ENCODE data around the gene RNF223.
"Not testable (repeated sequence)": the region's sequence is repeated elsewhere in the genome, so short reads cannot be mapped to it uniquely, and the experiment has no call there.

RNF223 gene

DNA sequence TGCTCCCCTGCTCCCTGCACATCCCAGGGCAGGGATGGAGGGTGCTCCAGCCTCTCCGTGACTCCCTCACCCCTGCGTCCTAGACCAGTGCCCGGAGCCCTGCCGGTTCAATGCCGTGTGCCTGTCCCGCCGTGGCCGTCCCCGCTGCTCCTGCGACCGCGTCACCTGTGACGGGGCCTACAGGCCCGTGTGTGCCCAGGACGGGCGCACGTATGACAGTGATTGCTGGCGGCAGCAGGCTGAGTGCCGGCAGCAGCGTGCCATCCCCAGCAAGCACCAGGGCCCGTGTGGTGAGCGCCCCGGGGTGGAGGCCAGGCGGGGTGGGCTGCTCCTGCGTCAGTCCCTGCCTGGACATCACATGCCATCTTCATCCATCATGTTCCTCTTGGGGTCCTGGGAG, 32.2 kb downstream of the RNF223 start:
- DNase-seq: no peak

DNA sequence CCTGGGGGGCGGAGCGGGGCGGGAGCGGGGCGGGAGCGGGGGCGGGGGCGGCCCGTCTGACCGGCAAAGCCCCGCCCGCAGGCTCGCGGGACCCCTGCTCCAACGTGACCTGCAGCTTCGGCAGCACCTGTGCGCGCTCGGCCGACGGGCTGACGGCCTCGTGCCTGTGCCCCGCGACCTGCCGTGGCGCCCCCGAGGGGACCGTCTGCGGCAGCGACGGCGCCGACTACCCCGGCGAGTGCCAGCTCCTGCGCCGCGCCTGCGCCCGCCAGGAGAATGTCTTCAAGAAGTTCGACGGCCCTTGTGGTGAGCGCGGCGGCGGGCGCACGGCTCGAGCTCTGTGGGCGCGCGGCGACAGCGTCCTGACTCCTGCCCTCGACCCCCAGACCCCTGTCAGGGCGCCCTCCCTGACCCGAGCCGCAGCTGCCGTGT, 33.0 kb downstream of the RNF223 start:
- no peak for DNase-seq

DNA sequence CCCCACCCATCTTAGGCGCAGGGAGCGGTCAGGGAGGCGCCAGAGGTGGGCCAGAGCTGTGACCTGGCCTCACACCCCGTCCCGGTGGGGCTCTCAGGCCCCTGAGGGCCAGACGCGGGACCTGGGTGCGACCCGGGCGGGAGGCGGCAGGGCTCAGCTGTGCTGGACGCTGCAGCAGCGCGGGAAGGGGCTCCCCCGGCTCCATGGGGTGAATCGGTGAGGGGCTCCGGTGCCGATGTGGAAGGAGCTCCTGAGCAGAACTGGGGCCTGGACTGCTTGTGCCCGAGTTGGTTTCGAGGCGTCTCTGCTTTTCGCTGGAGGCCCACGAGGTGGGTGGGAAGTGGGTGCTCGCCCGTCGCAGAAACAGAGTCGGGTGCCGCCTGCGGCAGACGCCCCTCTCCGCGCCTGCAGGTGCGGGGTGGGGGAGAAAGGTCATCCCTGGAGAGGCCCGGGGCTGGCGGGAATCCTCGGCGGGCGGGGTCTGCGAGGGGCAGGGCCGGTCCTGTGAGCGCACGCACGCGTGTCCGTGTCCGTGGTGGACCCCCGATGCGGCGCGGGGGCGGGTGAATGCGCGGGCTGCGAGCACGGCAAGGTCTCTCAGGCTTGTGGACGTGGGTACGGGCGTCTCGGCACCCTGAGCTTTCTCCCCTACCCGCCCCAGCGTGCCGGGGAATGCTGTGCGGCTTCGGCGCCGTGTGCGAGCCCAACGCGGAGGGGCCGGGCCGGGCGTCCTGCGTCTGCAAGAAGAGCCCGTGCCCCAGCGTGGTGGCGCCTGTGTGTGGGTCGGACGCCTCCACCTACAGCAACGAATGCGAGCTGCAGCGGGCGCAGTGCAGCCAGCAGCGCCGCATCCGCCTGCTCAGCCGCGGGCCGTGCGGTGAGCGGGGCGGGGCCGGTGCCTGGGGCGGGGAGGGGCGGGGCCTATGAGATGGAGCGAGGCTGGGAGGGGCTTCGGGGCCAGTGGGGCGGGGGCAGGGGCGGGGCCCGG, 33.8 kb downstream of the RNF223 start:
- no peak for DNase-seq

DNA sequence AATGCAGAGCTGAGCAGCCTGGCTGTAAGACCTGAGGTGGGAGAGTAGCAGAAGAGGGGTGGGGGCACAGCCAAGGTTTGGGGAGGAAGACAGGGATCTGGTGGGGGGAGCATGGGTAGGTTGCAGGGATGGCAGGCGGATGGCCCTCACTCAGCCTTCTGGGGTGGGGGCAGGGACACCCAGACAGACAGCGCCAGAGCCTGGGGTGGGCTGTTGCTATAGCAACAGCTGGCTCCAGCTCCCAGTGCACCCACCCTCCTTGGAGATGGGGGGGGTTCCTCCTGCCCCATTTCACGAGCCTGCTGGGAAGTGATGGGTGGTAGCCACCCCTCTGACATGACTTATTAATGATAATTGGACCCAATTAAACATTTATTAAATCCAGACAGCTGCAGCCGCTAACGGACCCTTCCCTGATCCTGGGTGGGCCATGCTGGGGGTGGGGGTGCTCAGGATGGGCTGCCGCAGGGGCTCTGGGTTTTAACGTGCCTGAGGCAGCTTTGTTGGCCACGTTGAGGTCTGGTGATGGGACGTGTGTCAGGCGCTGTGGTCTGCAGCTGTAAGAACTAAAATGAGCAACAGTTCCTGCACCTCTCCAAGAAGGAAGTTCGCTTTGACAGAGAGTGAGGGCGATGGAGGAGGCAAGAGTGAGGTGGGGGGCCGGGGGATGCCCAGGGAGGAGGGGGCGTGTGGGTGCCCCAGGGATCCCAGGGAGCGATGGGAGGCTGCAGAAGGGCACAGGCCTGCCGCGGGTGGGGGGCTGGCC, 34.8 kb downstream of the RNF223 start:
- DNase-seq: no peak

DNA sequence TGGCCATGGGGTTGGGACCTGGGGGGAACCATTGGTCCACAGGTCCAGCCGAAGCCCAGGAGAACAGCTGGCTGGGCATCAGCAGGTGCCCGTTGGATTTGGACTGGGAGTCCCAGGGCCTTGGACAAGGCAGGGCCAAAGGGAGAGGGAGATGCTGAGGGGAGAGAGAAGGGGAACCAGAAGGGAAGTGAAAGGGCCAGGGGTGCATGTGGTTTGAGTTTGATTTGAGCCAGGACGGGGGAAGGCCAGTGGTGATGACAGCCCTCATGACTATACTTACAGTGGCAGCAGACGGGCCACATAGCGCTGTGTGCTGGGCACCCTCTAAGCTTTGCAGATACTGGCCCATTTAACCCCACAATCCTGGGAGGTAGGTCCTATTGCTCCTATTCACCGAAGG, 35.4 kb downstream of the RNF223 start:
- no peak for DNase-seq

DNA sequence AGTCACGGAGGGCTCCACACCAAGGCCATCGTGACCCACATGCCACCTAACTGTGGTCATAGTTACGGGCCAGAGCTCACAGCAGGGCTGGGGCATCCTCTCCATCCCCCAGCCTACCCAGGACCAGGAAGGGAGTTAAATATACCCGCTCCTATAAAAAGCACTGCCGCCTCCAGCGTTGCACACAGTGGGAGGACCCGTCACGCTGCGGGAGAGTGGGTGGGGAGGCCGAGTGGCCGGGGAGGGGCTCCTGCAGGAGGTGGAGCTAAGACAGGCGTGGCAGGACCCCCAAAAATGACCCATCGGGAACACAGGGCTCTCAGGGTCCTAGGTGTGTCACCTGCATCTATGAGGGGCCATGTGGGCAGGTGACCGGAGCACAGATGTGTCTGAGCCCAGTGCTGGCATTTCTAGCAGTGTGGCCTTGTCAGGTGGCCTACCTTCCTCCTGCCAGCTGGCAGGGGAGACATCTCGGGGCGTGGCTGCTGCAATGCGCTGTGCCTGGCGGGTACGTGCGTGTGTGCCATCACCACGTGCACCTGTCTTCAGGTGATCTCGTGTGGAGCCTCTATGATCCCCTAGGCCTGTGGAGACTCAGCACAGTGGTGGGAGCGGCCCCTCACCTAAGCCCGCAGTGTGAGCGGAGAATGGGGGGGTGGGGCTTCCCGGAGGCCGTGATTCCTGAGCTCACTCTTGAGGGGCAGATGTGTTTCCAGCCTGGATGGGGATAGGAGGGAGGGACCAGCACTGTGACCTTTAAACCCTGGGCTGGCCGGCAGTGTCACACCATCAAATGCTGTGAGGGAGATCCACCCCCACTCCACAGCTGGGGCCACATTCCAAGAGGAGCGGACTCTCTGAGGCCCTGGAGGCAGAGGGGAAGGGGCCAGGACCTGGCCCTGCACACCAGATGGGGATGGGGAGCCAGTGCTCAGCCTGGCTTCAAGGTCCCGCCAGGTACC, 36.5 kb downstream of the RNF223 start:
- DNase-seq: no peak

DNA sequence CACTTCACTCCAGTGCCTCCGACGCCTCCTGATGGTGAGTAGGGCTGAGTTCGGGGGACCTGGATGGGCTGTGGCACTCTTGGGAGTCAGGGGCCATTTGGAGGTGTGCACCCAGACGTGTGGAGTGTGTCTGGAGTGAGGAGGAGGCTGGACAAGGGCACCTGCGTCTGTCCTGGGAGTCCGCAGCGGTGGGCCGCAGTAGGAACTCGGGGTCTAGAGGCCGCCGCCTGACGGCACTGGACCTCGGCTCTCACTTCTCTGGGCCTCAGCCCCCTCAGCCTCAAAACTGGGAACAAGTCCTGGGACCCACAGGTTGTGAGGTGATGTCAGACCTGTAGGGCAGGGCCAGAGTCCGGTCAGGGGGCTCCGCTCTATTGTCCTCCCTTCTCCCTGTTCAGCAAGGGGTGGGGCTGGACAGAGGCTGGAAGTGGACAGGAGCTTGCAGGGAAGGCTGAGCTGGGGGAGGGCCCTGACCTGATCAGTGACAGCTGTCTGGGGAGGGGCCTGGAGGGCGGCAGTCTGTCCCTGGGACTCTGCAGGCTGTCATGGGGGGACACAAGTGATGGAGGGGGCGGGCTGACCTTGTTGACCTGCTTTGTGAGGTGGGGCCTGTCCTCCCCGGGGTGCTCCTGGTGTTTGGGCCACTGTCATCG, 38.7 kb downstream of the RNF223 start:
- DNase-seq: no peak

DNA sequence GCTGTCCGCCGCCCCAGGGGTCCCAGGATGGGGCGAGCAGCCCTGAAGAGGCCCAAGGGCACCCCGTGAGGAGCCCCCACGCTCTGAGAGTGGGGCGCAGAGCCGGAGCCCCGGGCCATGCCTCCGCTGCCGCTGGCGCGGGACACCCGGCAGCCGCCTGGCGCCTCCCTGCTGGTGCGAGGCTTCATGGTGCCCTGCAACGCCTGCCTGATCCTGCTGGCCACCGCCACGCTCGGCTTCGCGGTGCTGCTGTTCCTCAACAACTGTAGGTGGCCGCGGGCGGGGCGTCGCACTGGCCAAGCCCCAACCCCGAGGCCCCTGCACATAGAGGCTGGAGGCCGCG, 39.7 kb downstream of the RNF223 start:
- no peak for DNase-seq

DNA sequence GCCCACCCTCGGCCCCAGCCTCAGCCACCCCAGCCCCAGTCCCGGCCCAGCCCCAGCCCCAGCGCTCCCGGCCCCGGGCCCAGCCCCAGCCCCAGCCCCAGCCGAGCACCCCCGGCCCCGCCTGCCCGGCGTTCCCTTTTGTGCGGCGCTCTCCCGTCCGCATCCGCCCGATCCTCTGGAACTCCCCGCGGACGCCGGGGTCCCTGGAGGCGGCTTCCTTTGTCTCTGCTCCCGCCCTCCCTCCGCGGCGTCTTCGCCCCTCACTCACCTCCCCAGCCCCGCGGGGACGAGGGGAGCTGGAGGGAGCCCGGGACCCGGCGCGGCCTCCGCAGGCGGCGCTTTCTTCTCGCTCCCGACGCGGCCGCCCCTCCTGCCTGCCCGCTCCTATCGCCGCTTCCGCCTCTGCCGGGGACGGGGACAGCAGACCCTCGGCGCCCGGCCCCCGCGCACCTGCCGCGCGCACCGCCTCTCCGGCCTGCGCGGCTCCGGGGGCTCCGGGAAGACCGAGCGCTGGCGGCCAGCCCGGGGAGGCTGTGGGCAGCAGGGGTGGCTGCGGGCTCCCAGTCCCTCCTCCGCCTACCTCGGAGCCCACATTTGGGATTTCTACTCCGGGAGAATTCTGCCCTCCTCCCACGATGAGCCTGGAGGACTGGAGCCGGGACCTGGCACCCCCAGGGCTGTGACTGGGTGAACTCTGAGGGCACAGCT, 40.2 kb downstream of the RNF223 start:
- DNase-seq: no peak

DNA sequence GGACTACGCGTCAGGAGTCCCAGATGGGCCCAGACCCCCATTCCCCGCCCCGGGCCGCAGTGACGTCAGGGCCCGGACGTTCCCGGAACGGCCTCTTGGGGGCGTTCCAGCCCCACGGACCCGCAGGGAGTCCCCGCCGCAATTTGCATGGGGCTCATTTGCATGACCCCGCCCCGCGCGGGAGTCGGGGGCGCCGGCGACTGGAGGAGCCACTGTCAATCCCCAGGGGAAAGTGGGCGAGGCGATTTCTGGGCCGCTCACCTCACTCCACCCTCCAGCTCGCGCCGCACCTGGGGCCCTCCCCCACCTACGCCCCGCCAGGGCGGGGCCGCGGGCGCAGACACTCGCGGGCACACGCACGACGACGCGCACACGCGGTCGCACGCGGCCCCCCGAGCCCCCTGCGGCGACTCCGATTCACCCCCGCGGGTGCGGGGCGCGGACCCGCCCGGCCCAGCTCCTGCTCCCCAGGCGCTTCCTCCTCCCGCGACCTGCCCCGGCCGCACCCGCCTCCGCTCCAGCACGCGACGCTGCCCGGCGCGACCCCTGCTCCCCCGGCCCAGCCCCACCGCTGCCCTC, 41.0 kb downstream of the RNF223 start:
- DNase-seq: no peak

DNA sequence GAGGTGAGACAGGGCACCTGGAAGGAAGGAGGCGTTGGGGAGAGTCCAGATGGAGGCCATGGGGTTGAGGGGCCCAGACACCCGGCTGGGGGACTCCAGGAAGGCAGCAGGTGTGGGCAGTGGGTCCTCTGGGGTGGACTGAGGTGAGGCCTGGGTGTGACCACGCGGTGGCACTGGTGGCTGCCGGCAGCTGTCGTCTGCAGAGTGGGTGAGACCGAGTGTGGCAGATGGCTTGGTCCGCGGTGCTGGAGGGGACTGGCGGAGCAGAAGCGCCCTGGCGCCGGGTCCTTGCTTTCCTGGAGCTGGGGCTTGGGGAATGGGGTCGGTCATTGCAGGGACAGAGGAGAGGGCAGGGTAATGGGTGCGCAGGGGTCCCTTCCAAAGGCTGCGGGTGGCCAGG, 41.7 kb downstream of the RNF223 start:
- DNase-seq: no peak

DNA sequence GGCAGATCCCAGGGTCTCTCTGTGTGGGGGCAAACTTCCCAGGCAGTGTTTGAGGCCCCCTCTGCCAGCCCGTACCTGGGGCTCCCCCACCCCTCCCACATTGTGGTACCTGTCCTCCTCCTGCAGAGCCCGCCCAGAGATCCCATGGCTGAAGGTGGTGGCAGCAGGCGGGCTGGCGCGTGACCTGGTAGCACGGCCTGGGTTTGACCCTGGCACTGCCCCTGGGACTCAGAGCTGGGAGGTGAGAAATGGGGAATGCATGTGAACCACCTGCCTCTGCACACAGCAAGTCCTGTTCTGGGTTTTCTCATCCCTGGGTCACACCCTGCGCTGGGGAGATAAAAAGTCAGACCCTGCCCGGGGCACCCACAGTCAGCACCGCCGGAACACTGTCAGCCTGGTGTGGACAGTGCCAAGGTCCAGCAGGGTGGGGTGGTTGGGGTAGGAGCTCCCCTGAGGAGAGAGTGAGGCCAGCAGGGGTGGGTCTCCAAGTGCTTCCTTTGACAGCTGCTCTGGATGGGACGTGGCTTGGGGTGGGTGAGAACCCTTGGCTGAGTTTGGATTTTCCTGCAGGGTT, 42.4 kb downstream of the RNF223 start:
- no peak for DNase-seq

DNA sequence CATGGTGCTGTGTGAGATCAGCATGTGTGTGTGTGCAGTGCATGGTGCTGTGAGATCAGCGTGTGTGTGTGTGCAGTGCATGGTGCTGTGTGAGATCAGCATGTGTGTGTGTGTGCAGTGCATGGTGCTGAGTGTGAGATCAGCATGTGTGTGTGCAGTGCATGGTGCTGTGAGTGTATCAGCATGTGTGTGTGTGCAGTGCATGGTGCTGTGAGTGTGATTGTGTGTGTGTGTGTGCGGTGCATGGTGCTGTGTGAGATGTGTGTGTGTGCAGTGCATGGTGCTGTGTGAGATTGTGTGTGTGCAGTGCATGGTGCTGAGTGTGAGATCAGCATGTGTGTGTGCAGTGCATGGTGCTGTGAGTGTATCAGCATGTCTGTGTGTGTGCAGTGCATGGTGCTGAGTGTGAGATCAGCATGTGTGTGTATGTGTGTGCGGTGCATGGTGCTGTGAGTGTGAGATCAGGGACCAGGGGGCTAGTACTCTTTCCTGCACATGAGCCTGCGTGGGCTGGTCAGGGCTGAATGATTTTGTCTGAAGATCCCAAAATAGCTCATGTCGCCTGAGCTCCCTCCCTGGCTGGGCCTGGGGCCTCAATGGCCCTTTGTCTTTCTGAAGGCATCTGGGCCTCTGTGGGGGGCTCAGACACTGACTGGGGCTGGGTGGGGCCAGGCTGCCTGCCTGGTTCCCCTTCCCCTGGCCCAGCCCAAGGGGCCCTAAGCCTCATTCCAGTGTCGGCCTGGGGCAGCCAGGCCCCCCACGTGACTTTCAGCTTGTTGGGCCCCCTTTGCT, 43.0 kb downstream of the RNF223 start:
- DNase-seq: not testable (repeated sequence)

DNA sequence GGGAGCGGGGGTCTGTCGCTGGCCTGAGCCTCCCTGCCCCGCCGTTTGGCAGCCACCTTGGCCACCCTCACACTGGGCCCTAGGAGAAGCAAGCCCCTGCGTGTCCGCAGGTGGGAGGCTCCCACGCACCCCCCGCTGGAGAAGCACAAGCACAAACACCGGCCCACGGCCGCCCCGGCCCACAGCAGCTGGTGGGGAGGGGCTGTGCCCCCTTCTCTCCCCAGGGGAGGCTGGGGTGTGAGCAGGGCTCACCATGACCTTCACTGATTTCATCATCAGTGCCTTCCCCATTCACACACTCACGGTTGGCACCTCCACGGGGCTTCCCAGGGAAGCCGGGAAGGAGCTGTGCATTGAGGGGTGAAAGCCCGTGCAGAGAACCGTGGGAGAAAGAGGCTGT, 46.3 kb downstream of the RNF223 start:
- DNase-seq: no peak

DNA sequence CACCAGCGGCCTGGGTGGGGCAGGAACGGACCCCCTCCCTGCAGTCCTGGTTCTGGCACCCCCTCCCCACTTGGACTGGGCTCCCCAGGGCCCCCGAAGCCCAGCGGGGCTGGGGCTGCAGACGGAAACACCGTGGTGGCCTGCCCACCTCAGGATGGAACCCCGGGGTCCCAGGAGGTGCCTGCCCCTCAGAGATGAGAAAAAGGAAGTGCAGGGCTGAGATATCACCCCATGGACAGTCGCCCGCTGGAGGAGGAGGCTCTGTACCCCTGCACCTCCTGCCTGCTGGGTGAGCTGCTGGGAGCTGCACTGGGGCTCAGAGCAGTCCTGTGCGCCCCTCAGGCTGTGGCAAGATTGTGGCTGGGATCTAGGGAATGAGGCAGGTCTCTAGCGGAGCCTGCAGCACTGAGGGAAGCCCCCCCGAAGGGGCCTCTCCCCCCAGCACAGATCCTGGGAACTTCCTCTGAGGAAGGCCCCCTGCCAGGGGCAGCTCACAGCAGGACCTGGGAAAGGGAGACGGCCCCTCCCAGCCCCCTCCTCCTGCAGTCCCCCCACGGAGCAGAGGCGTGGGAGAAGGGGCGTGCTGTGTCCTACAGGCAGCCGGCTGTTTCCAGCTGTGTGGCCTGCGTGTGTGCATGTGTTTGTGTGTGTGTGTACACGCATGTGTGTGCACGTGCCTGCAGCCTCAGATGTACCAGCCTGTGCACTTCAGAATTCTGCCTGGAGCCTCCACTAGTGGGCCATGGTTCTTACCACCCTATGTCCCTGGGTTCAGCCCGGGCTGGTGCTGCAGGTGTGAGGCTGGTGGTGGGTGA, 47.3 kb downstream of the RNF223 start:
- no peak for DNase-seq

DNA sequence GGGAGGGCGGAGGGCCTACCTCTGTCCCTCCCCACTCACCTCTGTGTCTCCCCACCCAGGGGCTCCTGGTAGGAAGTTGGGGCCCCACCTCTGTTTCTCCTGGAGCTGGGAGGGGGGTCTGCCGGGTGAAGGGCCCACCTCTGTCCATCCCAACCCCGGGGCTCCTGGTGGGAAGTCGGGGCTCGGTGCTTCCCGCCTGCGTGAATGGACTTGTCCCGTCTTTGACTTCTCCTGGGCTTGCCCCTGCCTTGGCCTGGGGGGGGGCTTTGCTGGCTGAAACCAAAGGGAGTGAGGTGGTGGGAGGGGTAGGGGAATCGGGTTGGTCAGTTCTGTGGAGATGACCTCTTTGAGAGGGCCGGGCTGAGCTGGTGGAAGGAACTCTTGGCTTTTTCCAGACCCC, 48.4 kb downstream of the RNF223 start:
- no peak for DNase-seq

DNA sequence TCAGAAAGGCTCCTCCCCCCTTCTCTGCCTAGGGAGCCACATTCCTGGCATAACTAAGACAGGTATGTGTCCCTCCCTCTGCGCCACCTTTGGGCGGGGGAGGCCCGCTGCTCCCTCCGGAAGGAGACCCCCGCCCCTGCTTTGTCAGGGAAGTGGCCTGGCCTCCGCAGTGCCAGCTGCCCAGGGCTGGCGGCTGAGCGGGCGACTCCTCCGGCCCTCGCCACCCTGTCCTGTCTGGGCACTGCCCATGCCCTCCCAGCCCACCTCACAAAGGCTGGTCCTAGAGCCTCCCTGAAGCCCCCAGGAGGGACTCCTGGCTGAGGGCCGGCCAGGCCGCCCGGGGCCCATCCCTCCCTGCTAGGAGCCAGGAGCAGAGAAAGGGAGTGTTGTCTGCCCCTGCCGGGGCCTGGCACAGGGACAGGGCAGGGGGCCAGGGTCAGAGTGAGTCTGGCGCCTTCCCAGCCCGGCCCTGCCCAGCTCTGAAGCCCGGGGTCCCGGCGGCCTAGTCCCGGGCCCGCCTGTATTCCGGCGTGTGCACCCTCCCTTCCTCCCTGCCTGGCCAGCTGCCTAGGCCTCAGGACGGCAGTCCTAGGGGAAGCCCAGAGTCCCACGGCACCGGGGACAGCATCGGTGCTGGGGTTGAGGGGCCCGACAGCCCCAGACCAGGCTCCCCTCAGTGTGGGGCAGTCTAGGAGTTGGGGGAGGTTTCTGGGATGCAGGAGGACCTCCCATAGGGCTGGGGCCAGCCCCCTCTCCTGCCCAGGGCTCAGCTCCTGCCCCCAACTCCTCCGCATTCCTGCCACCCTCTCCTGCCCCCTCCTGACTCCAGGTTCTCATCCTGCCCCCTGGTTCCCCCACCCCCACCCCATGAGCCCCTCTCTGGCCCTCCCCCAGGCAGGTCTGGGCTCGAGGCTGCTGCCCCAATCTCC, 49.1 kb downstream of the RNF223 start:
- DNase-seq: no peak

DNA sequence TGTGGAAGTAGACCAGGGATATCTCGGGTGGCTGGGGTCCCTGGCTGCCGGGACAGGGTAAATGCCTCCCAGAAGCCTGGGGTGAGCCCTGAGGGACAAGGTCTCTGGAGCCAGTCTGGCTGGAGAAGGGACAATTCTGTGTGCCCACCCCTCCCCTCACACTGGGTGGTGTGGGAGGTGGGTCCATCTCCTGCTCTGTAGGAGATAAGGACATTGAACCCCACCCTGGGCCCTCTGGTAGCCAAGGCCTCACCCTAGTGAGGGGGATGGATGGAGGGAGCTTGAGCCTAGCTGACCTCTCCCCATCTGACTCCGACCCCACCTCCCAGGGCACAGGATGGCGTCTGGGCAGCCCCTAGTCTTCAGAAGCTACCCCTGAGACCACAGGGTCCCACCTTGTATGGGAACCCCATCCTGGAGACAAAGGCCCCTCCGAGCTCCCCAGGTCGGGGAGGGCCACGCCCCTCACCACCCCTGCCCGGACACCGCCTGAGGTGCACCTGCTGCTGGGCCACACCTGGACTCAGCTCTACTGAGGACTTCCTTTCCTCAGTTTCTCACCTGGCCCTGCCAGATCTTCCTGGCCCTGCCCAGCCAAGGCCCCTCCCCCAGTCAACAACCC, 49.8 kb downstream of the RNF223 start:
- no peak for DNase-seq

Data from NCI-H2029 treated with DMSO at 0.1 percent for 48 hours (cell line).